Natural killer cell (primary cell): ENCODE measurements around the gene PDE6G. TPM values are rescaled to one million over a fixed set of nuclear protein-coding genes. Genes with fewer than 3 reads are reported as not detected.
A peak's percentile ranks its signal among the peaks of the same experiment; 100 is the strongest.

Source experiments
- ATAC-seq, 3 donors: fragments of 150-1000 bp in 2 of 3; fragments of 200-7000 bp in 1 of 3; cut with Tn5 transposase; 1 replicate in 1 of 3; 2 replicates in 2 of 3; pipeline ENCODE4 v1.10.0; 2021; ENCODE audit warnings: mild to moderate bottlenecking in 2 of 3, moderate library complexity in 2 of 3
- DNase-seq, 2 donors: peaks; one replicate each; pipeline versions ENCODE4 v3.0.0 to v3.0.0-alpha.2; 2013 to 2021; ENCODE audit warnings: mixed read lengths in 1 of 2
- H3K27ac ChIP-seq: one replicate; pipeline ENCODE4 v1.5.1; 2013; ENCODE audit warnings: mild to moderate bottlenecking, low read length
- H3K27me3 ChIP-seq: one replicate; pipeline ENCODE4 v1.6.1; 2013; ENCODE audit warnings: low read length; ENCODE audit not compliant: control insufficient read depth, insufficient read depth
- H3K36me3 ChIP-seq: one replicate; pipeline ENCODE4 v1.6.1; 2013; ENCODE audit warnings: low read length; ENCODE audit not compliant: control insufficient read depth, insufficient read depth
- H3K4me1 ChIP-seq: one replicate; pipeline ENCODE4 v1.6.1; 2013; ENCODE audit warnings: low read length; ENCODE audit not compliant: control insufficient read depth, insufficient read depth
- H3K4me3 ChIP-seq: one replicate; pipeline ENCODE4 v1.5.1; 2013; ENCODE audit warnings: low read length
- H3K9me3 ChIP-seq: one replicate; pipeline ENCODE4 v1.6.1; 2013; ENCODE audit warnings: low read length; ENCODE audit not compliant: control insufficient read depth, insufficient read depth
- H3K27ac Mint-ChIP-seq, 2 donors: one replicate each; pipeline ENCODE4 v1.8.0; 2022; ENCODE audit warnings: mild to moderate bottlenecking in 2 of 2, mixed read lengths in 2 of 2, moderate library complexity in 1 of 2
- H3K27me3 Mint-ChIP-seq, 2 donors: one replicate each; pipeline ENCODE4 v1.8.0; 2022; ENCODE audit warnings: low read depth in 2 of 2, mixed read lengths in 2 of 2
- H3K36me3 Mint-ChIP-seq: one replicate; pipeline ENCODE4 v1.8.0; 2022; ENCODE audit warnings: mixed read lengths
- H3K4me1 Mint-ChIP-seq, 2 donors: one replicate each; pipeline ENCODE4 v1.8.0; 2022; ENCODE audit warnings: mixed read lengths in 2 of 2
- H3K4me3 Mint-ChIP-seq: one replicate; pipeline ENCODE4 v1.8.0; 2022; ENCODE audit warnings: mild to moderate bottlenecking, moderate library complexity, mixed read lengths
- H3K9me3 Mint-ChIP-seq, 2 donors: one replicate each; pipeline ENCODE4 v1.8.0; 2022; ENCODE audit warnings: mixed read lengths in 2 of 2
- WGBS: methylation state at CpG from one replicate; pipeline ENCODE4 v1.1.7; 2013; ENCODE audit warnings: missing lambda C conversion rate; ENCODE audit not compliant: insufficient coverage; 5-methylcytosine and 5-hydroxymethylcytosine counted together
- intact Hi-C: fragments of 100-400 bp; cut with micrococcal nuclease; formaldehyde crosslinking; loops from one replicate; pipeline ENCODE4 v1.14.2; 2022
- total RNA-seq, 4 donors: library from RNA; stranded (reverse); fragments of 120-200 nt in 1 of 4; gene quantifications; one replicate each; pipeline versions ENCODE4 v1.2.3 to v1.2.4, GENCODE V29; 2013 to 2022
- TF ChIP-seq, protein P1 (sequence below): fragments of 200-600 bp; IDR thresholded peaks from one replicate; pipeline ENCODE4 v1.8.0; 2022; ENCODE audit warnings: antibody characterized with exemption

The PDE6G gene
- total RNA-seq, 3 donors from 2014 or later (not counting 1 experiment from before 2014, with no cell fraction given): 21.9 to 42.8 (median 26.6) TPM

DNA sequence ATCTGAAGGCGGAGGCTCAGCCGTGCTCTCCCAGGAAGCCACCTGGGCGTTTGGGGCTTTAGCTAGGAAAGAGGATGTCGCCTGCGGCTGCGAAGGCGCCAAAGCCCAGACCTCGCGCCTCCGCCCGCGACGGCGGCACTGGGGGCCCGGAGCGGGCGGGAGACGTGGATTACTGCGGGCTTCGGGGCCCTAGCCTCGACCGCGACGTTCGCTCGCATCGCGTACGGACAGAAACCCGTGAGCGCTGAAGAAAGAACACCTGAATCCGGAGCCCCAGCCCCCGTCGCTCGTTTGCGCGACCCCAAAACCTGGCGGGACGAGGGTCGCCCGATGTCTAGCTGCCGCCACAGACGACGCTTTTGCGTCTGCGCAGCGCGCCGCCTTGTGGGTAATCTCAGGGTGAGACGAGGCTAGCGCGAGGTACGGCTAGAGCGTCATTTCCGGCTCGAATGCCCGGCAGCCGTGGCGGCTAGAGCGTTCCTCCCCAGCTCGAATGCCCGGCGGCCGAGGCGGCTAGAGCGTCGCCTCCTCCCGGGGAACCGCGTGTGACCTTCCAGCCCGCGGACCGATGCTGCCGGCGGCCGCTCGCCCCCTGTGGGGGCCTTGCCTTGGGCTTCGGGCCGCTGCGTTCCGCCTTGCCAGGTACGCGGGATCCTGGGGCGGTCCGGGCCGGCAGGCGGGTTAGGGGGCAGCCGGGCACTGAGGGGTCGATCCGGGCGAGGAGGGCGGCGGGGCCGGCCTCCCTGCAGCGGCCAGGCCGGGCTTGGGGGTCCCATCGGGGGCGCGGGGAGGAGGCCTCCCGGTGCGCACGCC, 46.8 kb upstream of the PDE6G start, which contains the start of gene MRPL12:
TSS of gene MRPL12 (plus strand) at position 434 of the 813 bp plus-strand sequence. CDS start at position 569, 135 bp downstream.
- no peaks in the 10 kb centered on the region for H3K36me3 Mint-ChIP-seq

DNA sequence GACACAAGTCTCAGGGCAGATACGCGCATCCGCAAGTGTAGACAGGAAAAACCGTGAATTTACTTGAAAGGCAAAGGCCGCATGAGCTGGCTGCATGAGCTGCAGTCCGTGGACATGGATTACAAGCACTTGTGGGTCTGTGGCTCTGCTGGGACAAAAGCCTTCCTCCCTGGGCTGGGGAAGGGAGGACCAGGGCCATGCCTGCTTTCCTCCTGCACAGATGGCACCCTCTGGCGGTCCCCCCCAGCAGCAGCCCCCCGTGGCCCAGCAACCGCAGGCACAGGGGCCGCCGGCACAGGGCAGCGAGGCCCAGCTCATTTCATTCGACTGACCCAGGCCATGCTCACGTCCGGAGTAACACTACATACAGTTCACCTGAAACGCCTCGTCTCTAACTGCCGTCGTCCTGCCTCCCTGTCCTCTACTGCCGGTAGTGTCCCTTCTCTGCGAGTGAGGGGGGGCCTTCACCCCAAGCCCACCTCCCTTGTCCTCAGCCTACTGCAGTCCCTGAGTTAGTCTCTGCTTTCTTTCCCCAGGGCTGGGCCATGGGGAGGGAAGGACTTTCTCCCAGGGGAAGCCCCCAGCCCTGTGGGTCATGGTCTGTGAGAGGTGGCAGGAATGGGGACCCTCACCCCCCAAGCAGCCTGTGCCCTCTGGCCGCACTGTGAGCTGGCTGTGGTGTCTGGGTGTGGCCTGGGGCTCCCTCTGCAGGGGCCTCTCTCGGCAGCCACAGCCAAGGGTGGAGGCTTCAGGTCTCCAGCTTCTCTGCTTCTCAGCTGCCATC, 45.1 kb upstream of the PDE6G start:
- Mint-ChIP-seq H3K4me1 (peaks cover 14 to 25% of the 10 kb centered on the region in 2 donors), H3K4me3 (peak overlapping the region; percentile 93), H3K27ac (peak overlapping the region; percentile 94 to 95), H3K9me3 (no peaks in the 10 kb centered on the region), H3K36me3 (no peaks in the 10 kb centered on the region), H3K27me3 (no peaks in the 10 kb centered on the region)
- ATAC-seq (no peak), DNase-seq (peak in 1 of 2 donors; percentile 45)
- TF ChIP-seq, protein P1, sequence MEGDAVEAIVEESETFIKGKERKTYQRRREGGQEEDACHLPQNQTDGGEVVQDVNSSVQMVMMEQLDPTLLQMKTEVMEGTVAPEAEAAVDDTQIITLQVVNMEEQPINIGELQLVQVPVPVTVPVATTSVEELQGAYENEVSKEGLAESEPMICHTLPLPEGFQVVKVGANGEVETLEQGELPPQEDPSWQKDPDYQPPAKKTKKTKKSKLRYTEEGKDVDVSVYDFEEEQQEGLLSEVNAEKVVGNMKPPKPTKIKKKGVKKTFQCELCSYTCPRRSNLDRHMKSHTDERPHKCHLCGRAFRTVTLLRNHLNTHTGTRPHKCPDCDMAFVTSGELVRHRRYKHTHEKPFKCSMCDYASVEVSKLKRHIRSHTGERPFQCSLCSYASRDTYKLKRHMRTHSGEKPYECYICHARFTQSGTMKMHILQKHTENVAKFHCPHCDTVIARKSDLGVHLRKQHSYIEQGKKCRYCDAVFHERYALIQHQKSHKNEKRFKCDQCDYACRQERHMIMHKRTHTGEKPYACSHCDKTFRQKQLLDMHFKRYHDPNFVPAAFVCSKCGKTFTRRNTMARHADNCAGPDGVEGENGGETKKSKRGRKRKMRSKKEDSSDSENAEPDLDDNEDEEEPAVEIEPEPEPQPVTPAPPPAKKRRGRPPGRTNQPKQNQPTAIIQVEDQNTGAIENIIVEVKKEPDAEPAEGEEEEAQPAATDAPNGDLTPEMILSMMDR: no peak
- no peaks in the 10 kb centered on the region for H3K9me3 ChIP-seq
- intact Hi-C loops: loop anchor here (5.0 kb wide), 1 partner anchor 34 kb away; the partner anchor contains the start of genes CCDC137 and OXLD1
- peaks cover 40% of the 10 kb centered on the region for H3K36me3 ChIP-seq
- peaks cover 35% of the 10 kb centered on the region for H3K4me1 ChIP-seq
- 81% methylated on average over 23 of the region's 23 CpGs for WGBS
- peak overlapping the region; percentile 91 for H3K27ac ChIP-seq
- no peaks in the 10 kb centered on the region for H3K27me3 ChIP-seq
- no peak overlapping the region for H3K4me3 ChIP-seq

More for the DNA sequence above, 46.8 kb upstream of the PDE6G start, which contains the start of gene MRPL12:
- Histone ChIP-seq H3K36me3 (peaks cover 29% of the 10 kb centered on the region), H3K4me1 (peaks cover 35% of the 10 kb centered on the region), H3K9me3 (no peaks in the 10 kb centered on the region), H3K27ac (peak within 1 kb of the TSS; percentile 91), H3K27me3 (no peaks in the 10 kb centered on the region), H3K4me3 (peak within 1 kb of the TSS; percentile 71)
- peak within 1 kb of the TSS; percentile 94 to 95 for H3K27ac Mint-ChIP-seq
- no peaks in the 10 kb centered on the region for H3K27me3 Mint-ChIP-seq
- intact Hi-C loops: loop anchor here (1.0 to 5.0 kb wide), 2 partner anchors 20 to 36 kb away; partner anchors contain the start of genes ARL16, CCDC137 and OXLD1
- DNase-seq: peak; percentile 90 to 95
- H3K9me3 Mint-ChIP-seq: no peaks in the 10 kb centered on the region
- ATAC-seq: peak; percentile 91 to 96 (median 93)
- H3K4me3 Mint-ChIP-seq: peak within 1 kb of the TSS; percentile 93
- H3K4me1 Mint-ChIP-seq: peaks cover 14 to 25% of the 10 kb centered on the region in 2 donors
- TF ChIP-seq, protein P1: peak; percentile 16
- under 1% methylated on average over 102 of the region's 102 CpGs for WGBS

DNA sequence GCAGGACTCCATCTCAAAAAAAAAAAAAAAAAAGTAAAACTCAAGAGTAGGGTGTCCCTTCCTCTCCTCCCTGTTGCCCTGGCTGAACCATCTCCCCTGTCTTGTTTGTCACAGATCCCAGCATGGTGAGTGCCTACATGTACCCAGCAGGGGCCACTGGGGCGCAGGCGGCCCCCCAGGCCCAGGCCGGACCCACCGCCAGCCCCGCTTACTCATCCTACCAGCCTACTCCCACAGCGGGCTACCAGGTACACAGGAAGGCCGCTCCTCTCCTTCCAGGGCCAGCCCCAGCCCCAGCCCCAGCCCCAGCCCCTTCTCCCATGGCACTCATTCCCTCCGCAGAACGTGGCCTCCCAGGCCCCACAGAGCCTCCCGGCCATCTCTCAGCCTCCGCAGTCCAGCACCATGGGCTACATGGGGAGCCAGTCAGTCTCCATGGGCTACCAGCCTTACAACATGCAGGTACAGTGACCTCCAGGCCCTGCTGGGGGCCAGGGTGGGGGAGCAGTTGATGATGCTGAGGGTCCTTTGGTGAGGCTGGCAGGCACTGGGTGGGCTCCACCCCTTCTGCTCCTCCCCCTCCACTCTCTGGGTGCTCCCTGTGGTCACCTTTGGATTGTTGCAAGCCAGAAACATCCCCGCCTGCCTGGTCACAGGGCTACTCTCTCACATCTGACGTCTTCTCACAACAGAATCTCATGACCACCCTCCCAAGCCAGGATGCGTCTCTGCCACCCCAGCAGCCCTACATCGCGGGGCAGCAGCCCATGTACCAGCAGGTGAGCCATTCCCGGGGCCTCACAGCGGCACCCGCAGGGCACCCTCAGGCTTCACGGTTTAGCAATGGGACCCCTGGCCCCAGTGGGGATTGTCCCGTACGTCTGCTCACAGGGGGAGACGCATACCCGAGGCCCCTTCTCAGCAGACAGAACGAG, 44.3 kb upstream of the PDE6G start:
- WGBS: 95% methylated on average over 25 of the region's 25 CpGs
- H3K9me3 Mint-ChIP-seq: no peaks in the 10 kb centered on the region
- Histone ChIP-seq H3K9me3 (no peaks in the 10 kb centered on the region), H3K27me3 (no peaks in the 10 kb centered on the region), H3K4me1 (peaks cover 35% of the 10 kb centered on the region), H3K36me3 (peaks cover 44% of the 10 kb centered on the region), H3K27ac (no peak overlapping the region), H3K4me3 (no peak overlapping the region)
- ATAC-seq (no peak), DNase-seq (no peak)
- H3K4me1 Mint-ChIP-seq: peaks cover 14 to 25% of the 10 kb centered on the region in 2 donors
- intact Hi-C loops: loop anchor here (5.0 kb wide), 1 partner anchor 33 kb away; the partner anchor contains the start of genes CCDC137 and OXLD1
- H3K4me3 Mint-ChIP-seq: no peak overlapping the region
- H3K27ac Mint-ChIP-seq: peak overlapping the region; percentile 94 to 95
- TF ChIP-seq, protein P1: no peak
- no peaks in the 10 kb centered on the region for H3K36me3 Mint-ChIP-seq
- H3K27me3 Mint-ChIP-seq: no peaks in the 10 kb centered on the region
